Esophagus squamous epithelium (tissue), 4 donors: ENCODE measurements around the gene SMURF2.

Experiments used
- CTCF ChIP-seq, 6 experiments: fragments of 450-650 bp in 4 of 6; fragments of 200-600 bp in 2 of 6; sonication (generic) in 2 of 6; IDR thresholded peaks; one replicate each; pipeline ENCODE4 v1.5.1; 2016 to 2019; ENCODE audit warnings: antibody characterized with exemption in 6 of 6, mild to moderate bottlenecking in 4 of 6, moderate library complexity in 4 of 6
- POLR2A ChIP-seq, 4 donors: fragments of 450-650 bp; IDR thresholded peaks; one replicate each; pipeline ENCODE4 v1.6.1; 2017; ENCODE audit warnings: antibody characterized with exemption in 4 of 4, mild to moderate bottlenecking in 4 of 4, moderate library complexity in 3 of 4

- TF ChIP-seq CTCF (IDR thresholded peaks at IDR 0.05) (no peak), POLR2A (IDR thresholded peaks at IDR 0.05) (no peak)
Observed at GRCh38 chr17:64614266-64615027, 47.7 kb downstream of the SMURF2 start.
